GM23248 (cell line): ENCODE results near the gene TGFBI. TPM values are rescaled to one million over a fixed set of nuclear protein-coding genes. Genes with fewer than 3 reads are reported as not detected.

Experiments used
- DNase-seq: peaks from one replicate; pipeline ENCODE4 v3.0.0-alpha.2; 2015
- H2AFZ ChIP-seq: fragments of 200-600 bp; sonication (generic); 2 replicates; pipeline ENCODE4 v1.6.1; 2016; ENCODE audit warnings: antibody characterized with exemption
- H3F3A ChIP-seq: fragments of 200-600 bp; sonication (generic); 2 replicates; pipeline ENCODE4 v1.6.1; 2016; ENCODE audit warnings: mild to moderate bottlenecking, antibody characterized with exemption, mixed run types; ENCODE audit not compliant: insufficient read depth
- H3K27ac ChIP-seq: fragments of 200-600 bp; sonication (generic); 2 replicates; pipeline ENCODE4 v1.5.1; 2016; ENCODE audit warnings: mild to moderate bottlenecking
- H3K27me3 ChIP-seq: fragments of 200-600 bp; sonication (generic); replicated peaks from 2 replicates; pipeline ENCODE4 v1.6.1; 2016; ENCODE audit warnings: mild to moderate bottlenecking; ENCODE audit not compliant: insufficient read depth
- H3K36me3 ChIP-seq: fragments of 200-600 bp; sonication (generic); 2 replicates; pipeline ENCODE4 v1.6.1; 2016; ENCODE audit warnings: low read depth, mild to moderate bottlenecking
- H3K4me1 ChIP-seq: fragments of 200-600 bp; sonication (generic); 2 replicates; pipeline ENCODE4 v1.6.1; 2016; ENCODE audit warnings: mild to moderate bottlenecking; ENCODE audit not compliant: insufficient read depth
- H3K4me2 ChIP-seq: fragments of 200-600 bp; sonication (generic); one replicate; pipeline ENCODE4 v1.6.1; 2016; ENCODE audit warnings: mild to moderate bottlenecking; ENCODE audit not compliant: unreplicated experiment
- H3K4me3 ChIP-seq: fragments of 200-600 bp; sonication (generic); 2 replicates; pipeline ENCODE4 v1.5.1; 2016; ENCODE audit warnings: mild to moderate bottlenecking
- H3K79me2 ChIP-seq: fragments of 200-600 bp; sonication (generic); 2 replicates; pipeline ENCODE4 v1.6.1; 2016; ENCODE audit warnings: mild to moderate bottlenecking; ENCODE audit not compliant: insufficient read depth
- H3K9ac ChIP-seq: fragments of 200-600 bp; sonication (generic); 2 replicates; pipeline ENCODE4 v1.6.1; 2016; ENCODE audit warnings: mild to moderate bottlenecking
- H3K9me2 ChIP-seq: fragments of 200-600 bp; sonication (generic); 2 replicates; pipeline ENCODE4 v1.6.1; 2016; ENCODE audit warnings: mixed run types, mild to moderate bottlenecking, moderate library complexity; ENCODE audit not compliant: insufficient read depth
- H3K9me3 ChIP-seq: fragments of 200-600 bp; sonication (generic); one replicate; pipeline ENCODE4 v1.6.1; 2017; ENCODE audit warnings: low read depth
- H4K20me1 ChIP-seq: fragments of 200-600 bp; sonication (generic); 2 replicates; pipeline ENCODE4 v1.6.0; 2016; ENCODE audit not compliant: insufficient read depth
- EZH2 ChIP-seq: fragments of 200-600 bp; sonication (generic); IDR thresholded peaks from 2 replicates; pipeline ENCODE4 v1.6.1; 2018; ENCODE audit warnings: antibody characterized with exemption, mild to moderate bottlenecking; ENCODE audit not compliant: insufficient read depth, poor library complexity, severe bottlenecking
- EZH2phosphoT487 ChIP-seq: fragments of 200-600 bp; sonication (generic); IDR thresholded peaks from 2 replicates; pipeline ENCODE4 v1.6.1; 2018; ENCODE audit warnings: antibody characterized with exemption, moderate library complexity, mild to moderate bottlenecking, low read depth; ENCODE audit not compliant: insufficient read depth
- WGBS, 2 experiments: methylation state at CpG; one replicate each; pipeline ENCODE4 v1.1.6; 2015 to 2017; ENCODE audit warnings: low lambda C conversion rate in 2 of 2, low coverage in 1 of 2; ENCODE audit errors: missing lambda C conversion rate in 2 of 2; 5-methylcytosine and 5-hydroxymethylcytosine counted together
- in situ Hi-C: fragments of 300-500 bp; cut with MboI; formaldehyde crosslinking; loops from 2 replicates; pipeline ENCODE4 v1.15.0; 2020
- polyA plus RNA-seq: library from polyadenylated mRNA; unstranded; fragments of >200 nt; fragmentation: Nextera tagmentation; extraction: Ambion mirVana; gene quantifications from 2 replicates; pipeline ENCODE4 v1.2.1, GENCODE V29; 2016
- total RNA-seq: library from RNA; depleted of rRNA; stranded (reverse); fragments of >200 nt; shearing (Covaris generic); gene quantifications from 2 replicates; pipeline ENCODE4 v1.2.3, GENCODE V29; 2014

Gene TGFBI
- total and polyA plus RNA-seq, 2 experiments from 2014 or later, result 7,109 to 7,159 TPM

- no peaks in the 10 kb centered on the region for H3K79me2 ChIP-seq
- no peak overlapping the region for H3K4me2 ChIP-seq
- H3K9me2 ChIP-seq, result no peaks in the 10 kb centered on the region
- TF ChIP-seq EZH2 (no peak), EZH2phosphoT487 (no peak)
- H3K27ac ChIP-seq, result peak overlapping the region; percentile 41; the same call in 1 of the 2 replicates
- no peak overlapping the region for H2AFZ ChIP-seq
- H3K9me3 ChIP-seq, result no peaks in the 10 kb centered on the region
- H3K36me3 ChIP-seq, result peaks cover 6% of the 10 kb centered on the region; the same call in 1 of the 2 replicates
- WGBS, 2 experiments, result 87 to 90% methylated on average over 5 of the region's 5 CpGs
- no peaks in the 10 kb centered on the region for H3K27me3 ChIP-seq
- in situ Hi-C loops, result no loop called here
- peaks cover 100% of the 10 kb centered on the region for H3F3A ChIP-seq
- H4K20me1 ChIP-seq, result no peaks in the 10 kb centered on the region
- DNase-seq, result peak; percentile 16
- no peaks in the 10 kb centered on the region for H3K4me1 ChIP-seq
- H3K9ac ChIP-seq, result no peak overlapping the region
- H3K4me3 ChIP-seq, result no peak overlapping the region
Observed at GRCh38 chr5:136073714-136074529, 45.1 kb downstream of the TGFBI start.

GRCh38 chr5:136075466-136075891 lies 46.7 kb downstream of the TGFBI start:
- Histone ChIP-seq H3K9me3 (no peaks in the 10 kb centered on the region), H2AFZ (no peak overlapping the region), H3K4me1 (no peaks in the 10 kb centered on the region), H3F3A (peaks cover 94% of the 10 kb centered on the region), H3K9ac (no peak overlapping the region), H3K27me3 (no peaks in the 10 kb centered on the region), H3K4me3 (no peak overlapping the region), H3K27ac (peak overlapping the region; percentile 17; the same call in 1 of the 2 replicates), H3K79me2 (no peaks in the 10 kb centered on the region), H4K20me1 (no peaks in the 10 kb centered on the region), H3K9me2 (no peaks in the 10 kb centered on the region), H3K36me3 (peaks cover 4% of the 10 kb centered on the region; the same call in 1 of the 2 replicates), H3K4me2 (no peak overlapping the region)
- in situ Hi-C loops, result no loop called here
- no peak for TF ChIP-seq EZH2phosphoT487
- TF ChIP-seq EZH2, result no peak
- WGBS, 2 experiments, result 11 to 20% methylated on average over 1 of the region's 1 CpG
- peak; percentile 27 for DNase-seq

GRCh38 chr5:136076067-136076466 lies 47.3 kb downstream of the TGFBI start:
- Histone ChIP-seq H3K4me1 (no peaks in the 10 kb centered on the region), H4K20me1 (no peaks in the 10 kb centered on the region), H3K9ac (no peak overlapping the region), H3F3A (peaks cover 90% of the 10 kb centered on the region), H3K4me3 (no peak overlapping the region), H3K4me2 (no peak overlapping the region), H3K79me2 (no peaks in the 10 kb centered on the region), H2AFZ (no peak overlapping the region), H3K27ac (peak overlapping the region; percentile 17; the same call in 1 of the 2 replicates), H3K36me3 (no peaks in the 10 kb centered on the region), H3K9me3 (no peaks in the 10 kb centered on the region), H3K27me3 (no peaks in the 10 kb centered on the region), H3K9me2 (no peaks in the 10 kb centered on the region)
- 57 to 63% methylated on average over 6 of the region's 6 CpGs for WGBS, 2 experiments
- in situ Hi-C loops, result no loop called here
- no peak for DNase-seq
- TF ChIP-seq EZH2phosphoT487, result no peak
- no peak for TF ChIP-seq EZH2

GRCh38 chr5:136076881-136077445 lies 48.2 kb downstream of the TGFBI start:
- H3K27ac ChIP-seq, result no peak overlapping the region
- TF ChIP-seq EZH2phosphoT487 (no peak), EZH2 (no peak)
- H3F3A ChIP-seq, result peaks cover 87% of the 10 kb centered on the region
- WGBS, 2 experiments, result 76 to 83% methylated on average over 4 of the region's 4 CpGs
- no peaks in the 10 kb centered on the region for H3K79me2 ChIP-seq
- no peak overlapping the region for H3K4me2 ChIP-seq
- no peaks in the 10 kb centered on the region for H3K9me2 ChIP-seq
- no peak for DNase-seq
- no peaks in the 10 kb centered on the region for H3K27me3 ChIP-seq
- no peak overlapping the region for H3K9ac ChIP-seq
- no peaks in the 10 kb centered on the region for H4K20me1 ChIP-seq
- H3K9me3 ChIP-seq, result no peaks in the 10 kb centered on the region
- H3K4me3 ChIP-seq, result no peak overlapping the region
- no peaks in the 10 kb centered on the region for H3K4me1 ChIP-seq
- H3K36me3 ChIP-seq, result no peaks in the 10 kb centered on the region
- in situ Hi-C loops, result no loop called here
- no peak overlapping the region for H2AFZ ChIP-seq
